ENCODE results near the gene HDAC9. TPM values are rescaled to one million over a fixed set of nuclear protein-coding genes. Genes with fewer than 3 reads are reported as not detected.
A peak's percentile ranks its signal among the peaks of the same experiment; 100 is the strongest.

The HDAC9 gene
- polyA plus RNA-seq, 1 of the 3 experiments (the other 2 are of a cell fraction): 11.6 TPM

DNA sequence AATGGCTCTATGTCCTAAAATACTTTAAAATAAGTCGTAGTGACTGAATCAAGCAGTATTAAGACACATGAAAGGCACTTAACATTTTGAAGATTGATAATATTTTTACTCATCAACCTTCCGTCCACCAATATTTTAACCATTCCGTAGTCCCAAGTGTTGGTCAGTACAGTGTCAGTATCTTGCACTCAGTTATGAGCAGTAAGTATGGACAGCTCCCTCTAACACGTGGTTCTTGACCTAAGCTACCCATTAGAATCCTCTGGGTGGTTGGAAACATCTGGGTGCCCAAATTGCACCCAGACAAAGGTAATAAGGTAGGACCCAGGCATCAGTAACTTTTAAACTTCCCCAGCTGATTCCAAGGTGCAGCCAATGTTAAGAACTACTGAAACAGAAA, 260.2 kb downstream of the HDAC9 start:
- Histone ChIP-seq H3K4me2 (no peak overlapping the region), H3K27me3 (ENCODE audit: insufficient read depth) (no peaks in the 10 kb centered on the region), H3F3A (replicated peaks; ENCODE audit: insufficient read depth) (peaks cover 14% of the 10 kb centered on the region), H3K36me3 (replicated peaks in 1 of 2; ENCODE audit: control insufficient read depth in 1 of 2, insufficient read depth in 2 of 2, low read length in 1 of 2) (peaks cover 0 to 6% of the 10 kb centered on the region in 2 experiments), H3K4me1 (ENCODE audit: control insufficient read depth in 1 of 2, insufficient read depth in 2 of 2, low read depth in 1 of 2, low read length in 1 of 2) (peaks cover 14 to 19% of the 10 kb centered on the region in 2 experiments; a peak in 3 of 4 replicates), H4K20me1 (ENCODE audit: insufficient read depth) (no peaks in the 10 kb centered on the region), H3K4me3 (ENCODE audit: low read depth in 2 of 2, low read length in 1 of 2) (no peak overlapping the region), H2AFZ (ENCODE audit: low read depth) (no peak overlapping the region), H3K9ac (no peak overlapping the region), H3K9me3 (no peaks in the 10 kb centered on the region), H3K9me2 (no peaks in the 10 kb centered on the region), H3K79me2 (ENCODE audit: insufficient read depth) (no peaks in the 10 kb centered on the region), H3K27ac (ENCODE audit: low read depth in 2 of 2, low read length in 1 of 2) (peak overlapping the region in 1 of 2 experiments; percentile 5; a peak in 1 of 4 replicates)
- TF ChIP-seq, protein P1, sequence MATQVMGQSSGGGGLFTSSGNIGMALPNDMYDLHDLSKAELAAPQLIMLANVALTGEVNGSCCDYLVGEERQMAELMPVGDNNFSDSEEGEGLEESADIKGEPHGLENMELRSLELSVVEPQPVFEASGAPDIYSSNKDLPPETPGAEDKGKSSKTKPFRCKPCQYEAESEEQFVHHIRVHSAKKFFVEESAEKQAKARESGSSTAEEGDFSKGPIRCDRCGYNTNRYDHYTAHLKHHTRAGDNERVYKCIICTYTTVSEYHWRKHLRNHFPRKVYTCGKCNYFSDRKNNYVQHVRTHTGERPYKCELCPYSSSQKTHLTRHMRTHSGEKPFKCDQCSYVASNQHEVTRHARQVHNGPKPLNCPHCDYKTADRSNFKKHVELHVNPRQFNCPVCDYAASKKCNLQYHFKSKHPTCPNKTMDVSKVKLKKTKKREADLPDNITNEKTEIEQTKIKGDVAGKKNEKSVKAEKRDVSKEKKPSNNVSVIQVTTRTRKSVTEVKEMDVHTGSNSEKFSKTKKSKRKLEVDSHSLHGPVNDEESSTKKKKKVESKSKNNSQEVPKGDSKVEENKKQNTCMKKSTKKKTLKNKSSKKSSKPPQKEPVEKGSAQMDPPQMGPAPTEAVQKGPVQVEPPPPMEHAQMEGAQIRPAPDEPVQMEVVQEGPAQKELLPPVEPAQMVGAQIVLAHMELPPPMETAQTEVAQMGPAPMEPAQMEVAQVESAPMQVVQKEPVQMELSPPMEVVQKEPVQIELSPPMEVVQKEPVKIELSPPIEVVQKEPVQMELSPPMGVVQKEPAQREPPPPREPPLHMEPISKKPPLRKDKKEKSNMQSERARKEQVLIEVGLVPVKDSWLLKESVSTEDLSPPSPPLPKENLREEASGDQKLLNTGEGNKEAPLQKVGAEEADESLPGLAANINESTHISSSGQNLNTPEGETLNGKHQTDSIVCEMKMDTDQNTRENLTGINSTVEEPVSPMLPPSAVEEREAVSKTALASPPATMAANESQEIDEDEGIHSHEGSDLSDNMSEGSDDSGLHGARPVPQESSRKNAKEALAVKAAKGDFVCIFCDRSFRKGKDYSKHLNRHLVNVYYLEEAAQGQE (IDR thresholded peaks at IDR 0.05; ENCODE audit: low read depth, low read length): peak; percentile 67; the same call in 1 of the 2 replicates
- TF ChIP-seq, protein P2, sequence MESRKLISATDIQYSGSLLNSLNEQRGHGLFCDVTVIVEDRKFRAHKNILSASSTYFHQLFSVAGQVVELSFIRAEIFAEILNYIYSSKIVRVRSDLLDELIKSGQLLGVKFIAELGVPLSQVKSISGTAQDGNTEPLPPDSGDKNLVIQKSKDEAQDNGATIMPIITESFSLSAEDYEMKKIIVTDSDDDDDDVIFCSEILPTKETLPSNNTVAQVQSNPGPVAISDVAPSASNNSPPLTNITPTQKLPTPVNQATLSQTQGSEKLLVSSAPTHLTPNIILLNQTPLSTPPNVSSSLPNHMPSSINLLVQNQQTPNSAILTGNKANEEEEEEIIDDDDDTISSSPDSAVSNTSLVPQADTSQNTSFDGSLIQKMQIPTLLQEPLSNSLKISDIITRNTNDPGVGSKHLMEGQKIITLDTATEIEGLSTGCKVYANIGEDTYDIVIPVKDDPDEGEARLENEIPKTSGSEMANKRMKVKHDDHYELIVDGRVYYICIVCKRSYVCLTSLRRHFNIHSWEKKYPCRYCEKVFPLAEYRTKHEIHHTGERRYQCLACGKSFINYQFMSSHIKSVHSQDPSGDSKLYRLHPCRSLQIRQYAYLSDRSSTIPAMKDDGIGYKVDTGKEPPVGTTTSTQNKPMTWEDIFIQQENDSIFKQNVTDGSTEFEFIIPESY (IDR thresholded peaks at IDR 0.05; ENCODE audit: borderline replicate concordance, low read depth): no peak
- WGBS (ENCODE audit: low lambda C conversion rate): 89% methylated on average over 4 of the region's 4 CpGs
- no peak for DNase-seq
- CTCF ChIA-PET: interaction anchor here (0.8 to 1.9 kb wide), 4 partner anchors 12 to 46 kb away, joined by 3 to 5 read pairs (median 4); no protein-coding TSS in a partner anchor
- POLR2A ChIA-PET: no interaction called here

DNA sequence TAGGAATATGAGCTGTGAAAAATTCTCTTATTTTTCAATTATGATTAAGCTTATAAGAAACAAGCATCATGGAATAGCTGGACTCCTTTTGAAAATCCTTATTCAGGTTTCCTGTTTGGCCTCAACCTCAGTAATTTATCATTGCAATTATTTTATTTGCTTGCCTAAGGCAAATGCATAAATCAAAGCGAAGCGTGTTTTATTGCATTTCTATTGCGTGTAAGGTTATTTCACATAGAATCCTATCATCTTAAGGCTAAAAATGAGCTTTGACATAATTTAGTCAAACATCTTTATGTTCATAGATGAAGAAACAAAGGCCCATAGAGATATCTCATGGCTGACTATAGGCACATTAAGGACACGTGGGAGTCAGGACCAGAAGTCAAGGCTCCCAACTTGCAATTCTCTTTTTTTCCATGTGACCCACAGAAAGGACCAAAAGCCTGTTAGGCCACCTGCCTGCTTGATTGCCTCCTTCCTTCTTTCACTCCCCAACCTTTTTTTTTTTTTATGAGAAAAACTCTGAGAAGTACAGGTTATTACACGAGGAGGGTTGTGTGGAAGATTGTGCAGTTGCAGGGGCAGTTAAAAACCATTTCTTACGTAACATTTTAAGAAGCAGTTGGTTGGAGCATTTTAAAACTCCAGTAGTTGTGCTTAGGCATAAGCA, 261.0 kb downstream of the HDAC9 start:
- no peaks in the 10 kb centered on the region for H3K9me3 ChIP-seq
- H3K27ac ChIP-seq (ENCODE audit: low read depth in 2 of 2, low read length in 1 of 2): peak overlapping the region in 1 of 2 experiments; percentile 68; a peak in 2 of 4 replicates
- H3K4me3 ChIP-seq (ENCODE audit: low read depth in 2 of 2, low read length in 1 of 2): no peak overlapping the region
- H2AFZ ChIP-seq (ENCODE audit: low read depth): no peak overlapping the region
- ChIA-PET CTCF (interaction anchor here (1.3 to 1.9 kb wide), 2 partner anchors 16 to 45 kb away, joined by 3 to 5 read pairs; no protein-coding TSS in a partner anchor), POLR2A (no interaction called here)
- no peaks in the 10 kb centered on the region for H3K9me2 ChIP-seq
- DNase-seq: no peak
- no peaks in the 10 kb centered on the region for H4K20me1 ChIP-seq (ENCODE audit: insufficient read depth)
- TF ChIP-seq, protein P3, sequence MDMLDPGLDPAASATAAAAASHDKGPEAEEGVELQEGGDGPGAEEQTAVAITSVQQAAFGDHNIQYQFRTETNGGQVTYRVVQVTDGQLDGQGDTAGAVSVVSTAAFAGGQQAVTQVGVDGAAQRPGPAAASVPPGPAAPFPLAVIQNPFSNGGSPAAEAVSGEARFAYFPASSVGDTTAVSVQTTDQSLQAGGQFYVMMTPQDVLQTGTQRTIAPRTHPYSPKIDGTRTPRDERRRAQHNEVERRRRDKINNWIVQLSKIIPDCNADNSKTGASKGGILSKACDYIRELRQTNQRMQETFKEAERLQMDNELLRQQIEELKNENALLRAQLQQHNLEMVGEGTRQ (IDR thresholded peaks at IDR 0.05; ENCODE audit: borderline replicate concordance, low read depth, low read length): no peak
- TF ChIP-seq FOSL2 (IDR thresholded peaks at IDR 0.05; ENCODE audit: borderline replicate concordance, low read depth): no peak
- no peak for TF ChIP-seq FOXM1 (IDR thresholded peaks at IDR 0.05; ENCODE audit: low read depth)
- TF ChIP-seq MXI1 (IDR thresholded peaks at IDR 0.05; ENCODE audit: low read depth, low read length): no peak
- TF ChIP-seq SMC3 (IDR thresholded peaks at IDR 0.05; ENCODE audit: low read depth, low read length): no peak
- no peak for TF ChIP-seq RFX5 (IDR thresholded peaks at IDR 0.05; ENCODE audit: low read length)
- TF ChIP-seq TEAD4 (IDR thresholded peaks at IDR 0.05; ENCODE audit: borderline replicate concordance, insufficient read depth): no peak
- no peak for TF ChIP-seq ELF1 (IDR thresholded peaks at IDR 0.05)
- no peak for TF ChIP-seq GABPA (IDR thresholded peaks at IDR 0.05; ENCODE audit: low read depth)
- TF ChIP-seq EZH2phosphoT487 (IDR thresholded peaks at IDR 0.05; ENCODE audit: borderline replicate concordance, low read depth): no peak
- TF ChIP-seq, protein P4, sequence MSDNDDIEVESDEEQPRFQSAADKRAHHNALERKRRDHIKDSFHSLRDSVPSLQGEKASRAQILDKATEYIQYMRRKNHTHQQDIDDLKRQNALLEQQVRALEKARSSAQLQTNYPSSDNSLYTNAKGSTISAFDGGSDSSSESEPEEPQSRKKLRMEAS (IDR thresholded peaks at IDR 0.05; ENCODE audit: low read depth): no peak
- no peak for TF ChIP-seq RCOR1 (IDR thresholded peaks at IDR 0.05; ENCODE audit: low read length)
- no peak for TF ChIP-seq EP300 (IDR thresholded peaks at IDR 0.05; ENCODE audit: borderline replicate concordance in 1 of 2, low read depth in 1 of 2, low read length in 1 of 2)
- TF ChIP-seq CHD2 (IDR thresholded peaks at IDR 0.05; ENCODE audit: low read length, partially characterized antibody): no peak
- no peak for TF ChIP-seq SIN3A (IDR thresholded peaks at IDR 0.05; ENCODE audit: borderline replicate concordance, low read depth, low read length)
- no peak for TF ChIP-seq RAD21 (IDR thresholded peaks at IDR 0.05; ENCODE audit: low read length)
- no peak for TF ChIP-seq FOXJ3 (CRISPR knock-in tag; IDR thresholded peaks at IDR 0.05)
- TF ChIP-seq JUND (IDR thresholded peaks at IDR 0.05): no peak
- no peak for TF ChIP-seq NRF1 (IDR thresholded peaks at IDR 0.05; ENCODE audit: low read depth, low read length)
- H3K36me3 ChIP-seq (replicated peaks in 1 of 2; ENCODE audit: control insufficient read depth in 1 of 2, insufficient read depth in 2 of 2, low read length in 1 of 2): peaks cover 0 to 6% of the 10 kb centered on the region in 2 experiments
- H3K79me2 ChIP-seq (ENCODE audit: insufficient read depth): no peaks in the 10 kb centered on the region
- peaks cover 14 to 21% of the 10 kb centered on the region in 2 experiments; a peak in 3 of 4 replicates for H3K4me1 ChIP-seq (ENCODE audit: control insufficient read depth in 1 of 2, insufficient read depth in 2 of 2, low read depth in 1 of 2, low read length in 1 of 2)
- H3K9ac ChIP-seq: no peak overlapping the region
- no peaks in the 10 kb centered on the region for H3K27me3 ChIP-seq (ENCODE audit: insufficient read depth)
- H3K4me2 ChIP-seq: no peak overlapping the region
- H3F3A ChIP-seq (replicated peaks; ENCODE audit: insufficient read depth): peaks cover 14% of the 10 kb centered on the region
- WGBS (ENCODE audit: low lambda C conversion rate): 94% methylated on average over 6 of the region's 6 CpGs

Measured in SK-N-SH (cell line).